Caki2 (cell line): ENCODE measurements around the gene TACR1. TPM values are rescaled to one million over a fixed set of nuclear protein-coding genes. Genes with fewer than 3 reads are reported as not detected.
"Not testable (repeated sequence)": the region's sequence is repeated elsewhere in the genome, so short reads cannot be mapped to it uniquely, and the experiment has no call there.

Experiments
- DNase-seq: peaks from one replicate; pipeline ENCODE4 v3.0.0-alpha.2; 2015; ENCODE audit warnings: low read depth
- in situ Hi-C: cut with HindIII; loops from 2 replicates; pipeline ENCODE4 v1.10.0; 2016; ENCODE audit warnings: low sequenced_read_pairs, low pct_unique_long_range_greater_than_20kb, mixed read lengths
- total RNA-seq: library from RNA; depleted of rRNA; stranded (reverse); fragments of >200 nt; shearing (Covaris generic); gene quantifications from 2 replicates; pipeline ENCODE4 v1.2.3, GENCODE V29; 2014; ENCODE audit warnings: low replicate concordance

The TACR1 gene
- total RNA-seq, 1 experiment from 2014 or later = not detected

GRCh38 chr2:75162259-75162658 is 37.1 kb downstream of the TACR1 start:
- DNase-seq = no peak
- in situ Hi-C loops = no loop called here

- DNase-seq = no peak
- in situ Hi-C loops = no loop called here
These were observed 41.9 kb downstream of the TACR1 start for GRCh38 chr2:75157435-75157834.

GRCh38 chr2:75155115-75155514 is 44.2 kb downstream of the TACR1 start:
- in situ Hi-C loops = no loop called here
- DNase-seq = no peak

- DNase-seq = no peak
These were observed 46.1 kb downstream of the TACR1 start for GRCh38 chr2:75153221-75153620.

GRCh38 chr2:75152243-75152642 is 47.1 kb downstream of the TACR1 start:
- in situ Hi-C loops, DNase-seq: not testable (repeated sequence)

More at GRCh38 chr2:75153221-75153620, 46.1 kb downstream of the TACR1 start:
- in situ Hi-C loops = no loop called here

- DNase-seq, in situ Hi-C loops: not testable (repeated sequence)
These were observed 51.4 kb downstream of the TACR1 start for GRCh38 chr2:75147884-75148283.

GRCh38 chr2:75146606-75147332 is 52.6 kb downstream of the TACR1 start:
- in situ Hi-C loops = no loop called here
- DNase-seq = no peak

GRCh38 chr2:75146221-75146605 is 53.1 kb downstream of the TACR1 start:
- DNase-seq, in situ Hi-C loops: not testable (repeated sequence)

GRCh38 chr2:75142081-75142480 is 57.2 kb downstream of the TACR1 start:
- in situ Hi-C loops = no loop called here
- DNase-seq = no peak

- DNase-seq = no peak
- in situ Hi-C loops = no loop called here
These were observed 59.0 kb downstream of the TACR1 start for GRCh38 chr2:75140288-75140687.

- in situ Hi-C loops = no loop called here
- DNase-seq = no peak
These were observed 60.1 kb downstream of the TACR1 start for GRCh38 chr2:75139171-75139570.

- in situ Hi-C loops = no loop called here
These were observed 60.8 kb downstream of the TACR1 start for GRCh38 chr2:75138528-75138927.

GRCh38 chr2:75135776-75136400 is 63.4 kb downstream of the TACR1 start:
- in situ Hi-C loops = no loop called here
- DNase-seq = no peak

More at GRCh38 chr2:75138528-75138927, 60.8 kb downstream of the TACR1 start:
- DNase-seq = no peak

- in situ Hi-C loops = no loop called here
- no peak for DNase-seq
These were observed 64.5 kb downstream of the TACR1 start for GRCh38 chr2:75134860-75135259.

- in situ Hi-C loops = no loop called here
These were observed 65.4 kb downstream of the TACR1 start for GRCh38 chr2:75133621-75134570.

GRCh38 chr2:75130171-75130570 is 69.1 kb downstream of the TACR1 start:
- in situ Hi-C loops = no loop called here
- no peak for DNase-seq

More at GRCh38 chr2:75133621-75134570, 65.4 kb downstream of the TACR1 start:
- no peak for DNase-seq

- no peak for DNase-seq
- in situ Hi-C loops = no loop called here
These were observed 75.4 kb downstream of the TACR1 start for GRCh38 chr2:75123876-75124275.

- in situ Hi-C loops = no loop called here
- DNase-seq = no peak
These were observed 86.0 kb downstream of the TACR1 start for GRCh38 chr2:75113231-75113869.
